RWPE1 (cell line): ENCODE data around the gene SLC6A18.

Source experiments
- CTCF ChIA-PET: fragments of 350-600 bp; sonication (Branson Sonifier 250); formaldehyde crosslinking; extraction: SDS; loops from one replicate; lab custom pipeline; 2021; lab: Yijun Ruan, JAX
- POLR2A ChIA-PET: fragments of 400-600 bp; formaldehyde crosslinking; extraction: SDS; loops from one replicate; lab custom pipeline; 2020; ENCODE audit warnings: antibody characterized with exemption; ENCODE audit not compliant: low non-redundant PET; lab: Yijun Ruan, JAX
- DNase-seq: peaks from one replicate; pipeline ENCODE4 v3.0.0; 2012; ENCODE audit warnings: low spot score
- H3K27ac ChIP-seq: fragments of 450-650 bp; 2 replicates; pipeline ENCODE4 v1.5.1; 2017
- CTCF ChIP-seq: fragments of 450-650 bp; conservative IDR thresholded peaks from 2 replicates; pipeline ENCODE4 v1.5.1; 2017; ENCODE audit warnings: low read depth, mild to moderate bottlenecking

Gene SLC6A18

DNA sequence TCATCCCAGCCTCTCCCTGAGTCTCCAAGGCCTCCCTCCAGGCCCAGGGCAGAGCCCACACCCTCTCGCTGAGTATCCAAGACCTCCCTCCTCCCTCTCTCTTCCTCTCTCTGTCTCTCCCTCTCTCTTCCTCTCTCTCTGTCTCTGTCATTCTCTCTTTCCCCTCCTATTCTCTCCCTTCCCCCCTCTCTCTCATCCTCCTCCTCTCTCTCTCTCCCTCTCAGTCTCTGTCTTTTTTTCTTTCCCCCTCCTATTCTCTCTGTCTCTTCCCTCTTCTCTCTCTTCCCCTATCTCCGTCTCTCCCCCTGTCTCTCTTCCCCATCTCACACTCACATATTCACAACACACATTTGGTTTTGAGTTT is 15.7 kb upstream of the SLC6A18 start:
- POLR2A ChIA-PET = no interaction called here
- CTCF ChIA-PET = interaction anchor here (0.5 to 1.4 kb wide), 7 partner anchors 32 to 435 kb away, joined by 3 to 6 read pairs (median 5); no protein-coding TSS in a partner anchor
- H3K27ac ChIP-seq = no peak overlapping the region
- no peak for TF ChIP-seq CTCF
- no peak for DNase-seq

GRCh38 chr5:1209896-1210776 is 15.0 kb upstream of the SLC6A18 start:
- no peak for TF ChIP-seq CTCF
- POLR2A ChIA-PET = no interaction called here
- CTCF ChIA-PET = no interaction called here
- no peak overlapping the region for H3K27ac ChIP-seq
- no peak for DNase-seq

DNA sequence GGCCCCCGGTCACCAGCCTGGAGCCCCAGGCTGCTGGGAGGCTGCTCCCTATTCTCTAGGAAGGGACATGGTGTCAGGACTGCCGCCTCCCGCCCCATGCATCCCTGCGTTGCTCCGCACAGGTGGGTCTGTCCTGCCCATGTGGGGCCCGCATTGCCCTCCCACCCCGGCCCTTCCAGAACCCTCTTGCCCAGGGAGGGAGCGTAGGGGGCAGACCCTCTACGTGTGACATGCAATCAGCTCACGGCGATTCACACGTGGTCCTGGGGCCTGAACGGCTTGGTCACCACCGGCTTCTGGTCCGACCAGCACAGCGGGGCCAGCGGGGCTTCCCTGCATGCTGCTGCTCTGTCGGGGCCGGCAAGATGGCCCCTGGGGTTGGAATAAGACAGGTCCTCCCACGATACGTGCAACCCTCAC is 14.3 kb upstream of the SLC6A18 start:
- POLR2A ChIA-PET = no interaction called here
- CTCF ChIA-PET = no interaction called here
- TF ChIP-seq CTCF = no peak
- no peak for DNase-seq
- no peak overlapping the region for H3K27ac ChIP-seq

DNA sequence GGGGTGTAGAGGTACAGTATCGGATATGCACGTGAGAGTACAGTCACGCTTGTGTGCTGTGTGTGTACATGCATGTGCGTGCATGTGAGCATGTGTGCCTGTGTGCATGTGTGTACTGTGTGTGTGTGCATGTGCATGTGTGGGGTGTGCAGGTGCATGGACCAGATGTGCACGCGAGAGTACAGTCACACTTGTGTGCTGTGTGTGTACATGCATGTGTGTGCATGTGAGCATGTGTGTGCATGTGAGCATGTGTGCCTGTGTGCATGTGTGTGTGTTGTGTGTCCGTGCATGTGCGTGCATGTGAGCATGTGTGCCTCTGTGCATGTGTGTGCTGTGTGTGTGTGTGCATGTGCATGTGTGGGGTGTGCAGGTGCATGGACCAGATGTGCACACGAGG is 13.5 kb upstream of the SLC6A18 start:
- ChIA-PET POLR2A (no interaction called here), CTCF (no interaction called here)
- no peak for TF ChIP-seq CTCF
- H3K27ac ChIP-seq = no peak overlapping the region
- DNase-seq = no peak

- ChIA-PET CTCF (no interaction called here), POLR2A (no interaction called here)
- DNase-seq = no peak
- no peak for TF ChIP-seq CTCF
- H3K27ac ChIP-seq = no peak overlapping the region
Observed at GRCh38 chr5:1212271-1212670, 12.9 kb upstream of the SLC6A18 start.

- DNase-seq = no peak
- POLR2A ChIA-PET = no interaction called here
- H3K27ac ChIP-seq = no peak overlapping the region
- CTCF ChIA-PET = no interaction called here
- no peak for TF ChIP-seq CTCF
Observed at GRCh38 chr5:1212881-1213280, 12.3 kb upstream of the SLC6A18 start.
